Ovary (tissue), 3 donors: ENCODE measurements around the gene NDUFS4.

Source experiments
- EP300 ChIP-seq: sonication (generic); formaldehyde crosslinking; IDR thresholded peaks from one replicate; pipeline ENCODE4 v1.6.1; 2017; ENCODE audit warnings: antibody characterized with exemption
- POLR2A ChIP-seq: fragments of 450-650 bp; IDR thresholded peaks from one replicate; pipeline ENCODE4 v1.6.1; 2017; ENCODE audit warnings: antibody characterized with exemption, mild to moderate bottlenecking, moderate library complexity
- TF ChIP-seq, protein P1 (sequence below), 3 donors: fragments of 450-650 bp in 2 of 3; fragments of 200-600 bp in 1 of 3; IDR thresholded peaks; one replicate each; pipeline versions ENCODE4 v1.5.1 to v1.8.0; 2016 to 2022; ENCODE audit warnings: antibody characterized with exemption in 3 of 3, mild to moderate bottlenecking in 1 of 3
- donor health status: DM: no; HTN: no; CAD: no.

- TF ChIP-seq, protein P1, sequence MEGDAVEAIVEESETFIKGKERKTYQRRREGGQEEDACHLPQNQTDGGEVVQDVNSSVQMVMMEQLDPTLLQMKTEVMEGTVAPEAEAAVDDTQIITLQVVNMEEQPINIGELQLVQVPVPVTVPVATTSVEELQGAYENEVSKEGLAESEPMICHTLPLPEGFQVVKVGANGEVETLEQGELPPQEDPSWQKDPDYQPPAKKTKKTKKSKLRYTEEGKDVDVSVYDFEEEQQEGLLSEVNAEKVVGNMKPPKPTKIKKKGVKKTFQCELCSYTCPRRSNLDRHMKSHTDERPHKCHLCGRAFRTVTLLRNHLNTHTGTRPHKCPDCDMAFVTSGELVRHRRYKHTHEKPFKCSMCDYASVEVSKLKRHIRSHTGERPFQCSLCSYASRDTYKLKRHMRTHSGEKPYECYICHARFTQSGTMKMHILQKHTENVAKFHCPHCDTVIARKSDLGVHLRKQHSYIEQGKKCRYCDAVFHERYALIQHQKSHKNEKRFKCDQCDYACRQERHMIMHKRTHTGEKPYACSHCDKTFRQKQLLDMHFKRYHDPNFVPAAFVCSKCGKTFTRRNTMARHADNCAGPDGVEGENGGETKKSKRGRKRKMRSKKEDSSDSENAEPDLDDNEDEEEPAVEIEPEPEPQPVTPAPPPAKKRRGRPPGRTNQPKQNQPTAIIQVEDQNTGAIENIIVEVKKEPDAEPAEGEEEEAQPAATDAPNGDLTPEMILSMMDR (IDR thresholded peaks at IDR 0.05): no peak
- no peak for TF ChIP-seq POLR2A
- no peak for TF ChIP-seq EP300
Observed at GRCh38 chr5:53552561-53552960, 7.9 kb upstream of the NDUFS4 start.
